Heart left ventricle (tissue), 13 donors: ENCODE measurements around the gene KRABD2.

Experiments
- CTCF ChIP-seq, 12 donors: fragments of 200-600 bp; sonication (generic) in 4 of 12; IDR thresholded peaks; one replicate each; pipeline versions ENCODE4 v1.5.0 to v1.8.0; 2018 to 2022; ENCODE audit warnings: antibody characterized with exemption in 12 of 12, mild to moderate bottlenecking in 5 of 12
- POLR2A ChIP-seq, 2 donors: fragments of 450-650 bp; IDR thresholded peaks; one replicate each; pipeline ENCODE4 v1.6.1; 2017; ENCODE audit warnings: antibody characterized with exemption in 2 of 2, mild to moderate bottlenecking in 2 of 2, moderate library complexity in 2 of 2
- donor health status: ischemic (EF 13 %, LVEDD 7.1; RV severe dilation, severe dysfunction).
- donor health status: DM: no; HTN: yes; CAD: no.
- donor health status: DM: no; HTN: no; CAD: no.
- donor health status: ischemic (EF 25% LVEDD 6.9; RV normal size, moderate dysfunction).
- donor health status: ischemic (EF 25% LVEDD 5.7; RV mildly dilated, moderate dysfunction).
- donor health status: ischemic (EF 35%, LVEDD 5.7; RV mildly dilated, moderate dysfunction).
- donor health status: nonischemic (EF 11% LVEDD 7.7; RV severe dilation, severe dysfunction).
- donor health status: DM: yes; HTN: yes; CAD: no.
- donor health status: PGD.
- donor health status: ischemic (EF 29% LVEDD 5.4; RV normal size, mild dysfunction).
- donor health status: nonischemic (EF 23%, LVEDD 6.1; RV moderate dilation, normal function).

- TF ChIP-seq CTCF (IDR thresholded peaks at IDR 0.05) (no peak), POLR2A (IDR thresholded peaks at IDR 0.05) (no peak)
Observed at GRCh38 chr17:8387914-8388651, 11.6 kb upstream of the KRABD2 start.
